ENCODE measurements around the gene EMP1. TPM values are rescaled to one million over a fixed set of nuclear protein-coding genes. Genes with fewer than 3 reads are reported as not detected.

Gene EMP1
- total RNA-seq, 1 experiment from 2014 or later: 0.63 TPM

DNA sequence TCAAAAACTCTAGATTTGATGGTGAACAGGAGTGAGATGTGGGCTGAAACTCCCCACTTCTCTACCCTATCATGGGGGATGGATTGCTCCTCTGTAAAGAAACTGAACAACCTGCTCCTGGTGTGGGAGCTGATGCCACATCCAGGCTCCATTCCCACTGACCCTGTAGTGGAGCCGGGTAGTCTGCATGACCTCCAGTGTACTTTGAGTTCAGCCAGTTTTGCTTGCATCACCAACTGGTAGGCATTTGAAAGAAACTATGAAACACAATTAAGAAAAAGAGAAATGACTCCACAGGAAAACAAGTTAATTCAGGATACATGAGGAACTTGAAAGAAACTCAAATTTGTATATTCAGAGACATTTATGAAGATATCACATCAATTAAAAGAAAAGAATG lies 27.3 kb upstream of the EMP1 start:
- Histone ChIP-seq H3K4me1 (ENCODE audit: insufficient read depth, low read length) (peaks cover 8% of the 10 kb centered on the region; the same call in 1 of the 2 replicates), H4K91ac (ENCODE audit: insufficient read length, low read depth, low read length) (no peak overlapping the region), H3K27ac (ENCODE audit: insufficient read length, low read depth, low read length) (no peak overlapping the region), H2BK12ac (ENCODE audit: insufficient read length, low read depth, low read length) (no peak overlapping the region), H3K23ac (ENCODE audit: insufficient read length, low read depth, low read length) (no peak overlapping the region), H3T11ph (ENCODE audit: low read length) (no peak overlapping the region), H2AFZ (ENCODE audit: low read length) (no peak overlapping the region), H2AK5ac (ENCODE audit: insufficient read length, low read length) (no peak overlapping the region), H3K79me1 (ENCODE audit: insufficient read depth, low read depth, low read length, poor library complexity, severe bottlenecking) (no peaks in the 10 kb centered on the region), H3K14ac (ENCODE audit: insufficient read depth, low read length) (no peak overlapping the region), H2BK15ac (ENCODE audit: low read depth, low read length) (no peak overlapping the region), H3K27me3 (ENCODE audit: insufficient read depth, low read length) (no peaks in the 10 kb centered on the region; the same call in 1 of the 2 replicates), H3K18ac (ENCODE audit: insufficient read length, low read depth, low read length) (no peak overlapping the region), H4K20me1 (ENCODE audit: control insufficient read depth, insufficient read depth, insufficient read length) (no peaks in the 10 kb centered on the region), H2BK5ac (ENCODE audit: insufficient read length, low read length) (no peak overlapping the region), H4K8ac (replicated peaks; ENCODE audit: insufficient read length, low read depth, low read length) (no peak overlapping the region), H3K9me3 (ENCODE audit: control insufficient read depth, low read depth, low read length) (no peaks in the 10 kb centered on the region), H3K79me2 (ENCODE audit: insufficient read depth, low read length) (no peaks in the 10 kb centered on the region), H3K4ac (ENCODE audit: low read depth, low read length) (no peak overlapping the region), H4K5ac (ENCODE audit: insufficient read length, low read depth, low read length) (no peak overlapping the region), H3K56ac (ENCODE audit: insufficient read length, low read depth, low read length) (no peak overlapping the region), H3K9ac (ENCODE audit: extremely low read depth, insufficient read length, low read length) (no peak overlapping the region), H3K23me2 (ENCODE audit: insufficient read length, low read depth, low read length, poor library complexity, severe bottlenecking) (no peaks in the 10 kb centered on the region), H2BK20ac (ENCODE audit: low read depth, low read length, poor library complexity, severe bottlenecking) (no peak overlapping the region), H2BK120ac (ENCODE audit: low read depth, low read length, poor library complexity, severe bottlenecking) (no peak overlapping the region), H3K4me2 (ENCODE audit: insufficient read depth, insufficient read length, low read length) (no peak overlapping the region)
- H3K4me3 Mint-ChIP-seq: no peak overlapping the region
- H3K4me1 Mint-ChIP-seq: peaks cover 33 to 34% of the 10 kb centered on the region in 2 experiments
- no peaks in the 10 kb centered on the region for H3K27me3 Mint-ChIP-seq (ENCODE audit: low read depth)
- H3K27ac Mint-ChIP-seq: no peak overlapping the region
- TF ChIP-seq, protein P1, sequence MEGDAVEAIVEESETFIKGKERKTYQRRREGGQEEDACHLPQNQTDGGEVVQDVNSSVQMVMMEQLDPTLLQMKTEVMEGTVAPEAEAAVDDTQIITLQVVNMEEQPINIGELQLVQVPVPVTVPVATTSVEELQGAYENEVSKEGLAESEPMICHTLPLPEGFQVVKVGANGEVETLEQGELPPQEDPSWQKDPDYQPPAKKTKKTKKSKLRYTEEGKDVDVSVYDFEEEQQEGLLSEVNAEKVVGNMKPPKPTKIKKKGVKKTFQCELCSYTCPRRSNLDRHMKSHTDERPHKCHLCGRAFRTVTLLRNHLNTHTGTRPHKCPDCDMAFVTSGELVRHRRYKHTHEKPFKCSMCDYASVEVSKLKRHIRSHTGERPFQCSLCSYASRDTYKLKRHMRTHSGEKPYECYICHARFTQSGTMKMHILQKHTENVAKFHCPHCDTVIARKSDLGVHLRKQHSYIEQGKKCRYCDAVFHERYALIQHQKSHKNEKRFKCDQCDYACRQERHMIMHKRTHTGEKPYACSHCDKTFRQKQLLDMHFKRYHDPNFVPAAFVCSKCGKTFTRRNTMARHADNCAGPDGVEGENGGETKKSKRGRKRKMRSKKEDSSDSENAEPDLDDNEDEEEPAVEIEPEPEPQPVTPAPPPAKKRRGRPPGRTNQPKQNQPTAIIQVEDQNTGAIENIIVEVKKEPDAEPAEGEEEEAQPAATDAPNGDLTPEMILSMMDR (conservative IDR thresholded peaks at IDR 0.05): no peak
- H3K9me3 Mint-ChIP-seq: peaks cover 0 to 3% of the 10 kb centered on the region in 2 experiments; a peak in 1 of 5 replicates
- no peaks in the 10 kb centered on the region for H3K36me3 Mint-ChIP-seq (ENCODE audit: insufficient read depth in 1 of 3, low read depth in 3 of 3)
- WGBS (ENCODE audit: extremely low coverage, insufficient read length, low lambda C conversion rate): no CpG with 5 or more reads among the region's 1 CpG
- no peak for DNase-seq

Measured in H9 (cell line).